ENCODE data around the gene ZNF407.
"Not testable (repeated sequence)": the region's sequence is repeated elsewhere in the genome, so short reads cannot be mapped to it uniquely, and the experiment has no call there.

Gene ZNF407

GRCh38 chr18:75071866-75072671 is 474.4 kb downstream of the ZNF407 start:
- no peak for DNase-seq (ENCODE audit: low read depth)

GRCh38 chr18:75072672-75073371 is 475.2 kb downstream of the ZNF407 start:
- no peak for DNase-seq (ENCODE audit: low read depth)

- DNase-seq (ENCODE audit: low read depth): no peak
Measured at GRCh38 chr18:75073654-75074053, 476.0 kb downstream of the ZNF407 start.

GRCh38 chr18:75074196-75075015 is 476.7 kb downstream of the ZNF407 start:
- DNase-seq (ENCODE audit: low read depth): no peak

GRCh38 chr18:75075016-75075305 is 477.3 kb downstream of the ZNF407 start:
- no peak for DNase-seq (ENCODE audit: low read depth)

- no peak for DNase-seq (ENCODE audit: low read depth)
Measured at GRCh38 chr18:75075429-75075841, 477.8 kb downstream of the ZNF407 start.

- no peak for DNase-seq (ENCODE audit: low read depth)
Measured at GRCh38 chr18:75076286-75076685, 478.6 kb downstream of the ZNF407 start.

GRCh38 chr18:75081486-75081885 is 483.8 kb downstream of the ZNF407 start:
- no peak for DNase-seq (ENCODE audit: low read depth)

GRCh38 chr18:75083131-75083530 is 485.5 kb downstream of the ZNF407 start:
- DNase-seq (ENCODE audit: low read depth): no peak

GRCh38 chr18:75083761-75084160 is 486.1 kb downstream of the ZNF407 start:
- no peak for DNase-seq (ENCODE audit: low read depth)

GRCh38 chr18:75085676-75086075 is 488.0 kb downstream of the ZNF407 start:
- DNase-seq (ENCODE audit: low read depth): not testable (repeated sequence)

GRCh38 chr18:75086494-75087034 is 488.9 kb downstream of the ZNF407 start:
- DNase-seq (ENCODE audit: low read depth): no peak

- no peak for DNase-seq (ENCODE audit: low read depth)
Measured at GRCh38 chr18:75087119-75088020, 489.7 kb downstream of the ZNF407 start.

- no peak for DNase-seq (ENCODE audit: low read depth)
Measured at GRCh38 chr18:75088021-75088506, 490.4 kb downstream of the ZNF407 start.

- no peak for DNase-seq (ENCODE audit: low read depth)
Measured at GRCh38 chr18:75088622-75089211, 491.0 kb downstream of the ZNF407 start.

GRCh38 chr18:75089748-75090327 is 492.2 kb downstream of the ZNF407 start:
- DNase-seq (ENCODE audit: low read depth): no peak

- DNase-seq (ENCODE audit: low read depth): no peak
Measured at GRCh38 chr18:75090336-75090735, 492.7 kb downstream of the ZNF407 start.

GRCh38 chr18:75097491-75098225 is 500.0 kb downstream of the ZNF407 start:
- DNase-seq (ENCODE audit: low read depth): no peak

GRCh38 chr18:75100832-75101630 is 503.4 kb downstream of the ZNF407 start:
- no peak for DNase-seq (ENCODE audit: low read depth)

Data from GM04503 (cell line).